HG02588 (cell line): ENCODE measurements around the gene FHAD1.
"Not testable (repeated sequence)": the region's sequence is repeated elsewhere in the genome, so short reads cannot be mapped to it uniquely, and the experiment has no call there.

Source experiments
- ATAC-seq: cut with Tn5 transposase; IDR thresholded peaks from one replicate; pipeline ENCODE4 v1.9.1; 2021; ENCODE audit warnings: mild to moderate bottlenecking, moderate library complexity; ENCODE audit not compliant: unreplicated experiment

FHAD1 gene

GRCh38 chr1:15303935-15304334, 56.9 kb downstream of the FHAD1 start:
- no peak for ATAC-seq

DNA sequence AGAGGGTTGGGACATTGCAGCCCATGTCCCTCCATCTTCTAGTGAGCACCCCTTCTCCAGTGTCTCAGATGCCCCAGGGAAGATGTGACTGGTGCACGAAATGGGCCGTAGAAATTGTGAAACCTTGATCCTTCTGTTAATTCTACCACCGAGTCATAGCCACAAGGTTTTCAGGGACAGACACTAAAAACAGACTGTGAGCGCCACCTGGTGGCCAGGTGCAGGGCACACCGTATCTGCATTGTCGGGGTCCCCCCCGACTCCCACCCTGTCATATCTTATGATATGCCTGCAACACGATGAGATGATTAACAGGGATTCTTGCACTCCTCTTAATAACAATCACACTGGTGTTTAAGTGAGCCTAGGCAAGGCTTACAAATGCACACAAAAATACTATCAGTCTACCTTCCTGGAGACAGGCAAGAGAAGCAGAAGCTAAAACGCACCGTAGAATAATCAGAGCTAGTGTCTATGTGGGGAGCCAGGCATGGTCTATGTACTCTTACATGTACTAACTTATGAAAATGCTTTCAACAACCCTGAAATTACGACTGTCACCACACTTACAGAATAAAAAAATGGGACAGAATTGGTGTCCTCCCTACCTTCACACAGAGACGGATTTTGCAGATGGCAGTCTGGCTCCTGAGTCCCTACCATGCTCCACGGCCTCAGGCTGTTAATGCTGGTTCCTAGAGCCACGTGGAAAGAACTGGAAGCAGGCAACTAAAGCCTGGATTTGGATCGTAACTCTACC, 57.9 kb downstream of the FHAD1 start:
- ATAC-seq = no peak

GRCh38 chr1:15305468-15305770, 58.4 kb downstream of the FHAD1 start:
- ATAC-seq = no peak

DNA sequence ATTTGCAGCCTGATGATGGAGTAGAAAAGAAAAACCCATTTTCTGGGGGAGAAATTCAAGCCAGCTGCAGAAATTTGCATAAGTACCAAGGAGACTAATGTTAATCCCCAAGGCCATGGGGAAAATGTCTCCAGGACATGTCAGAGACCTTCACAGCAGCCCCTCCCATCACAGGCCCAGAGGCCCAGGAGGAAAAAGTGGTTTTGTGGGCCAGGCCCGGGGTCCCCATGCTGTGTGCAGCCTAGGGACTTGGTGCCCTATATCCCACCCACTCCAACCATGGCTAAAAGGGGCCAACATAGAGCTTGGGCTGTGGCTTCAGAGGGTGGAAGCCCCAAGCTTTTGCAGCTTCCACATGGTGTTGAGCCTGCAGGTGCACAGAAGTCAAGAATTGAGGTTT, 59.3 kb downstream of the FHAD1 start:
- ATAC-seq = not testable (repeated sequence)

- ATAC-seq = no peak
Observed at GRCh38 chr1:15308135-15308534, 61.1 kb downstream of the FHAD1 start.

DNA sequence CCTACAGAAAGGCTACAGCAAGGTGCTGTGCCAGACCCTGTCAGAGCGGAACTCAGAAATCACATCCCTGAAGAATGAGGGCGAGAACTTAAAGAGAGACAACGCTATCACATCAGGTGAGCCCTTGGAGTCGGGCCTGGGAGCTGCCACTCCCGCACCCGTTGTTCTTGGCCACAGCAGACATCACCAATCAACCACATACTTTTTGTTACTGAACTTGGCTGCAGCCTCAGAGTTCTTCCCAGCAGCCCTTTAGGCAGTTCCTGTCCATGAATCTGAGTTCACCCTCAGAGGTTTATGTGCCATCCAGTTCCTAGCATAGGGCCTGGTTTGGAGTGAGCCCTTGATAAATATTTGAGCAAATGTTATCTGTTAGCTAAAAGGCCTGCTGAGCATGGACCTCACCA, 61.6 kb downstream of the FHAD1 start:
- ATAC-seq = no peak

GRCh38 chr1:15309687-15310086, 62.7 kb downstream of the FHAD1 start:
- ATAC-seq = no peak

GRCh38 chr1:15310544-15310943, 63.5 kb downstream of the FHAD1 start:
- ATAC-seq = no peak

GRCh38 chr1:15311122-15311822, 64.2 kb downstream of the FHAD1 start:
- ATAC-seq = no peak

DNA sequence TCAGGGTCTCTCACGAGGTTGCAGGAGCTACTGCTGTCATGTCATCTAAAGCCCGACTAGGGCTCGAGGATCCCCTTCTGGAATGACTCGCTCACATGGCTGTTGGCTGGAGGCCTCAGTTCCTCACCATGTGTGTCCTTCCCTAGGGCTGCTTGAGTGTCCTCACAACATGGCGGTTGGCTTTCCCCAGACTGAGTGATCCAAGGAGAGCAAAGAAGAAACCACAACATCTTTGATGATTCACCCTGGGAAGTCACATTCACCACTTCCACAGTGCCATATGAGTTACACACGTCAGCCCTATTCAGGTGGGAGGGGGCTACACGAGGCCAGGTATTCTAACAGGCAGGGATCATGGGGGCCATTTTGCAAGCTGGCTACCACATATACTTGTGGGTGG, 64.9 kb downstream of the FHAD1 start:
- no peak for ATAC-seq

DNA sequence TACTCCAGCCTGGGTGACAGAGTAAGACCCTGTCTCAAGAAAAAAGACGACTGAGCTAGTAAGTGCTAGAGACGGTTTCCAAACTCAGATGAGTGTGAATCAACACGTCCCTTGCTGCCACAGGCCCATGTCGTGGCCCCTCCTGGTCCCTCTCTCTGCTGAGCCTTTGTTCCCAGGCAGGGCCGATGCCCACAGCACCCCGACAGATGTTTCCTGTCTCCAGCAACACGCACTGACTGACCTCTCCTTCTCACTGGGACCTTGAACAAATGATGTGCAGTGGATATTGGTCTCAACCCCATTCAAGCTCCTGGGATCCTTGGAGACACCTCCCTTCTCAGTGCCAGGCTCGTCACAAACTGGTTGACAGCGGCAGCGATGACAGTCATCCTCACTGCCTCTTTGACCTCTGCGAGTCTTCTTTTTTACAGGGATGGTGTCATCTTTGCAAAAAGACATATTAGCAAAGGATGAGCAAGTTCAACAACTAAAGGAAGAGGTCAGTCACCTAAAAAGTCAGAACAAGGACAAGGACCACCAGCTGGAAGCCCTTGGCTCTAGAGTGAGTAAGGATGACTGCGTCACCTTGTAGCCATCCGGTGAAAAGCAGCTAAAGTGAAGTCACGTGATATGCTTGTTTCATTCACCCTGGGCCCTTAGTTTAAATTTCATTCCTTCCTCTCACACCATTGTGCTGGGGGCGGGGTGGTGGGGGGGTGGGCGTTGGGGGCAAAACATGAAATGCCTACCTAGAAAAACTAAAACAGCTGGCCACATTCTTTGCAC, 65.8 kb downstream of the FHAD1 start:
- no peak for ATAC-seq

DNA sequence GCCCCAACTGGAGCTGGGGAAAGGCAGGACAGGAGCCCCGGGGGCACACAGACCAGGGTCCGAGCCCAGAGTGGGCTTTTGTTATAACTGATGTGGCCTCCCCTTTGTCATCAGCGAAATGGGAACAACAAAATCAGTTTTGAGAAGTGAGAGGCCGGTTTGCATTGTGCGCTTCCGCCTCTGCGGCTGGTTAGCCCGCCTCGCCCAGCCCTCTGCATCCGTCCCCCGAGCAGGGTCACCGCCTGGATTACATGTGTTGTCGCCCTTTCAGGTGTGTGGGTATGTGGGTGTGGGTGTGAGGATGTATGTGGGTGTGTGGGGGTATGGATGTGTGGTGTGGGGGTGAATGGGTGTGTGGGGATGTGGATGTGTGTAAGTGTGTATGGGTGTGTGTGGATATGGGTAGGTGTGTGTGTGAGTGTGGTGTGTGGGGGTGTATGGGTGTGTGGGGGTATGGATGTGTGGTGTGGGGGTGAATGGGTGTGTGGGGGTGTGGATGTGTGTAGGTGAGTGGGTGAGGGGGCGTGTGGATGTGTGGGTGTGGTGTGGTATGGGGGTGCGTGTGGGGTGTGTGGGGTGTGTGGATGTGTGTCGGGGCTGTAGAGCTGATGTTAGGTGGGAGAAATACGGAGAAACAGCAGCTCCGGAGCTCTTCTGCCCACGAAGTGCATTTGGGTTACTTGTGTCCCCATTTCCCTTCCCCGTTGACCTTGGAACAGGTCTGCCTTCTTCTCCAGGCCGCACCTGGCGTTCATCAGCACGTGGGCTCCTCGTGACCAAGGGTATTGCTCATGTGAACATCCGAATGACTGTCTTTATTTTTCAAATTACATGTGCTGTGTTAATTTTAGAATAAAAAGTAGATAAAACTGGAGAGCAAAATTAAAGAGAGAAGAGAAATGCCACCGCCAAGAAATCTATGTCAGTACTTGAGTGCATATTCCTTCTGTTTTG, 67.6 kb downstream of the FHAD1 start:
- no peak for ATAC-seq

- no peak for ATAC-seq
Observed at GRCh38 chr1:15315815-15316214, 68.8 kb downstream of the FHAD1 start.

DNA sequence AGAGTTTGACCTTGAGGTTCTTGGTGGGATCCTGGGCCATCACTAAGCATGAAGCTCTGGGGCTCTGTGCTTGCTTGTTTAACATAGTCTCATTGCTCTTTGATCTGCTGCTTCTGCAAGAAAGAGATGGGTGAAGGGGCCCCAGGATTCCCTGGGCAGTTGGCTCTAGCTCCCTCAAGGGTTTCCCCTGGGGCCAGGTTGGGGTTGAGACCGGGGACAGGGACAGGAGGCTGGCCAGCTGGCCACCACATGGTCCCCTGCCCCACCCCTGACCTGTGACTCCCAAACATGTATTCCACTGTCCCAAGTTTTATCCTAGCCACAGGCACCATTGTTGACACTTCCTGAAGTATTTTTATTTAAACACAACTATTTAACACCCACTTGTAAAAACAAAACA, 69.5 kb downstream of the FHAD1 start:
- no peak for ATAC-seq

GRCh38 chr1:15320267-15320666, 73.2 kb downstream of the FHAD1 start:
- no peak for ATAC-seq

DNA sequence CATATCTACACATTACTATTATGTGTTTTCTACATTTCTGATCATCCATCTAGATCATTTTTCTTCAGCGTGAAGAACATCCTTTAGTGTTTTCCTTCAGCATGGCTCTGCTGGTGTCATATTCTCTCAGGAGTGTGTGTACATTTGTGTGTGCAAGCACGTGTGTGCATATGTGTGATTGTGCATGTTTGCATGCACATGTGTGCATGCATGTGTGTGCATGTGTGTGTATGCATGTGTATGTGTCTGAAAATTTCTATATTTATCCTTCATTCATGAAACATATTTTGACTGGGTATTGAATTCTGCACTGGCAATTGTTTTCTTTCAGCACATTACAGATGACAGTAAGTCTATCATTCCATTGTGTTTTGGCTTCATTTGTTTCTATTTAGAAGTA, 74.6 kb downstream of the FHAD1 start:
- no peak for ATAC-seq

DNA sequence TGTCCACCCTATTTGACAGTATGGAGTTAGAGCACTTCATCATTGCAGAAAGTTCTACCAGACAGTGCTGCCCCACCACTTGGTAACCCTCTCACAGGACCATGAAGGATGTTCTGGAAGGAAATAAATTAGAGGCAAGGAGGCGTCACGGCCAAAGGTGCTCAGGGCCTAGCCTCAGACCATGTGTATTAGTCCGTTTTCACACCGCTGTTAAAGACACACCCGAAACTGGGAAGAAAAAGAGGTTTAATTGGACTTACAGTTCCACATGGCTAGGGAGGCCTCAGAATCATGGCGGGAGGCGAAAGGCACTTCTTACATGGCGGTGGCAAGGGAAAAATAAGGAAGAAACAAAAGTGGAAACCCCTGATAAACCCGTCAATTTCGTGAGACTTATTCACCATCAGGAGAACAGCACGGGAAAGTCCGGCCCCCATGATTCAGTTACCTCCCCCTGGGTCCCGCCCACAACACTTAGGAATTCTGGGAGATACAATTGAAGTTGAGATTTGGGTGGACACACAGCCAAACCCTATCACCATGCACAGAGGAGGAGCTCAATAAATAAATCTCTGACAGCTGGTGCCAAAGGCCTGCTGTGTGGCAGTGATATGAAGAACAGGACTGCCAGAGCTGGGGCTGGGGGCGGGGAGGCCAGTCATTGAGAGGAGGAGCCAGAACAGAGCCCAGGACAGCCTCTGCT, 75.8 kb downstream of the FHAD1 start:
- ATAC-seq = no peak

DNA sequence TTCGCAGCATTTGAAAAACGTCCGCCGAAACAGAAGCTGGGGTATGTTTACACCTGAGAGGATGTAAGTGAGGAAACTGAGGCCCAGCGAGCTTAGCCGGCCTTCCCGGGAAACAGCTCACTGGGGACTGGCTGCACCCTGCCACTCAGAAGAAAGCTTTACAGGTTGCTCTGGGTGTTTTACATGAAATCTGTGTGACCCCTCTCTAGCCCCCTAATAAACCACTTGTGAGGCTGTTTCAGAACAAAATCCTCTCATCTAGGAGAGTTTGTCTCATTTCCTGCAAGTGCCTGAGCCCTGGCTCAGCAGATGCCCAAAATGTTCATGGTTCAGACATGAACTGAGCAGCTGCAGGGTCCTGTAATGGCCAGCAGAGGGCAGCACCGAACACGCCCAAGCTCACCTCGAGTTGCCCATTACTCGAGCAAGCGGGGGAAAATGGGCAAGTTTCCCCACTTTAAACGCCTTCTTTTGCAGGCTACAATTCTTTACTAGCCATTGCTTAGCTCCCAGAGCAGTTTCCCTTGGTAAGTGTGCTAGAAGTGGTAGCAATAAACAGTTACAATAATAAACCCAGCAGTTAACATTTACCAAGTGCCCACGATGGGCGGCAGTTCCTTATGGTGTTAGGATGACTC, 76.4 kb downstream of the FHAD1 start:
- no peak for ATAC-seq

- no peak for ATAC-seq
Observed at GRCh38 chr1:15323989-15324868, 77.2 kb downstream of the FHAD1 start.
